Neural cell (in vitro differentiated cells): Measurements from ENCODE around the gene KCTD11.

Experiments
- CTCF ChIP-seq: fragments of 450-650 bp; IDR thresholded peaks from 2 replicates; pipeline ENCODE4 v1.5.1; 2014; ENCODE audit warnings: antibody characterized with exemption, mild to moderate bottlenecking, moderate library complexity; ENCODE audit not compliant: poor library complexity, severe bottlenecking
- MXI1 ChIP-seq: fragments of 450-650 bp; conservative IDR thresholded peaks from 2 replicates; pipeline ENCODE4 v1.6.1; 2014; ENCODE audit warnings: antibody characterized with exemption, mild to moderate bottlenecking; ENCODE audit not compliant: poor library complexity, severe bottlenecking
- POLR2AphosphoS5 ChIP-seq: IDR thresholded peaks from 2 replicates; pipeline ENCODE4 v1.6.1; 2012

- peak; percentile 75 for TF ChIP-seq CTCF
- no peak for TF ChIP-seq POLR2AphosphoS5
- no peak for TF ChIP-seq MXI1
Observed at GRCh38 chr17:7323731-7324437, 28.1 kb upstream of the KCTD11 start.
